OCI-LY1 (cell line): ENCODE results near the gene GALR1.

Experiments
- EZH2 ChIP-seq: fragments of 200-600 bp; sonication (generic), shearing (Covaris generic); IDR thresholded peaks from 2 replicates; pipeline ENCODE4 v1.8.0; 2017; ENCODE audit warnings: borderline replicate concordance, mixed run types, mild to moderate bottlenecking, antibody characterized with exemption, low read length, moderate library complexity, mixed read lengths
- TF ChIP-seq, protein P1 (sequence below): fragments of 200-600 bp; sonication (generic), shearing (Covaris generic); IDR thresholded peaks from 2 replicates; pipeline ENCODE4 v1.5.1; 2017; ENCODE audit warnings: mild to moderate bottlenecking, antibody characterized with exemption, low read length, moderate library complexity, mixed read lengths

DNA sequence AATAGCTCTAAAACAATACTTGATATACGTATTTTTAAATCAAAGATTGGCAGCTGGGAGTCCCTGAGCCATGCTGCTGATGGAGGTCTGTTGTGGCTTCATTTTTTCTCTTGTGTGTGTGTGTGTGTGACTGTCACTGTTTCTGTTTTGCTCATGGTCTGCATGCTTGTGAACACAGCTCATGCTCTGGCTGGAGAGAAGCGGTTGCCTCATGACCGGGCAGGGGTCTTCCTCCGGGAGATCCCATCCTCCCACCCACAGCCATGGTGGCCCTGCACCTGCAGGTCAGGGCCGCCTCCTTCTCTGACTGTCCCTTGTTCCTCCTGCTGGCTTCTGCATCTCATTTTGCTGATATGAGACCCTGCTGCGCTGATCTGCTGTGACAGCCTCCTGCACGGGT, 47.3 kb upstream of the GALR1 start:
- TF ChIP-seq, protein P1, sequence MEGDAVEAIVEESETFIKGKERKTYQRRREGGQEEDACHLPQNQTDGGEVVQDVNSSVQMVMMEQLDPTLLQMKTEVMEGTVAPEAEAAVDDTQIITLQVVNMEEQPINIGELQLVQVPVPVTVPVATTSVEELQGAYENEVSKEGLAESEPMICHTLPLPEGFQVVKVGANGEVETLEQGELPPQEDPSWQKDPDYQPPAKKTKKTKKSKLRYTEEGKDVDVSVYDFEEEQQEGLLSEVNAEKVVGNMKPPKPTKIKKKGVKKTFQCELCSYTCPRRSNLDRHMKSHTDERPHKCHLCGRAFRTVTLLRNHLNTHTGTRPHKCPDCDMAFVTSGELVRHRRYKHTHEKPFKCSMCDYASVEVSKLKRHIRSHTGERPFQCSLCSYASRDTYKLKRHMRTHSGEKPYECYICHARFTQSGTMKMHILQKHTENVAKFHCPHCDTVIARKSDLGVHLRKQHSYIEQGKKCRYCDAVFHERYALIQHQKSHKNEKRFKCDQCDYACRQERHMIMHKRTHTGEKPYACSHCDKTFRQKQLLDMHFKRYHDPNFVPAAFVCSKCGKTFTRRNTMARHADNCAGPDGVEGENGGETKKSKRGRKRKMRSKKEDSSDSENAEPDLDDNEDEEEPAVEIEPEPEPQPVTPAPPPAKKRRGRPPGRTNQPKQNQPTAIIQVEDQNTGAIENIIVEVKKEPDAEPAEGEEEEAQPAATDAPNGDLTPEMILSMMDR: no peak
- TF ChIP-seq EZH2: no peak
